K562 (cell line): ENCODE data around the gene UBL3. TPM values are rescaled to one million over a fixed set of nuclear protein-coding genes. Genes with fewer than 3 reads are reported as not detected.

Source experiments
- ATAC-seq: fragments of 200-7000 bp; cut with Tn5 transposase; 3 replicates; pipeline ENCODE4 v1.9.1; 2020; ENCODE audit warnings: moderate library complexity
- BruUV-seq: library from RNA; stranded (reverse); fragments of 400-500 nt; replicated peaks from 2 replicates; lab custom pipeline; 2021; lab: Mats Ljungman, UMichigan
- CTCF ChIA-PET: fragments of 300-600 bp; formaldehyde crosslinking; extraction: SDS; loops from one replicate; lab custom pipeline; 2021; ENCODE audit warnings: low intra/inter-chr PET ratio; lab: Yijun Ruan, JAX
- POLR2A ChIA-PET: fragments of 300-600, 350-650 bp; sonication (Branson Sonifier 250); formaldehyde crosslinking; extraction: SDS; loops from one replicate; lab custom pipeline; 2021; ENCODE audit warnings: antibody characterized with exemption, inconsistent platforms; lab: Yijun Ruan, JAX
- DNase-seq, 4 experiments: peaks; one replicate each; pipeline versions ENCODE4 v3.0.0 to v3.0.0-alpha.2; 2011 to 2018; ENCODE audit warnings: low spot score in 3 of 4, mixed read lengths in 3 of 4; ENCODE audit errors: extremely low read depth in 1 of 4
- FAIRE-seq: peaks from 2 replicates; lab custom pipeline; 2011; peaks lifted over from hg19 to GRCh38; lab: Jason Lieb, UNC
- H2AFZ ChIP-seq: 2 replicates; pipeline ENCODE4 v1.6.0; 2011; ENCODE audit warnings: low read depth, low read length, control low read depth, inconsistent platforms
- H3K27ac ChIP-seq: fragments of 200-600 bp; 3 replicates; pipeline ENCODE4 v1.8.0; 2011; ENCODE audit warnings: low read depth, mild to moderate bottlenecking, control low read depth, inconsistent platforms, low read length, moderate library complexity, mixed read lengths; ENCODE audit errors: extremely low read depth
- H3K27me3 ChIP-seq, 2 experiments: fragments of 300-600 bp in 1 of 2; 2 replicates in 1 of 2; 3 replicates in 1 of 2; pipeline versions ENCODE4 v1.6.0 to v1.8.0; 2011; ENCODE audit warnings: inconsistent platforms in 2 of 2, low read length in 2 of 2, mild to moderate bottlenecking in 1 of 2, mixed read lengths in 1 of 2, moderate library complexity in 1 of 2; ENCODE audit not compliant: control insufficient read depth in 2 of 2, insufficient read depth in 2 of 2
- H3K36me3 ChIP-seq: fragments of 300-600 bp; 3 replicates; pipeline ENCODE4 v1.8.0; 2011; ENCODE audit warnings: mild to moderate bottlenecking, low read length, inconsistent platforms; ENCODE audit not compliant: control insufficient read depth, insufficient read depth
- H3K4me1 ChIP-seq, 2 experiments: fragments of 200-600 bp in 1 of 2; replicated peaks in 1 of 2; 2 replicates in 1 of 2; 3 replicates in 1 of 2; pipeline versions ENCODE4 v1.5.1 to v1.8.0; 2011; ENCODE audit warnings: inconsistent platforms in 2 of 2, low read length in 2 of 2, mild to moderate bottlenecking in 1 of 2, mixed read lengths in 1 of 2, moderate library complexity in 1 of 2; ENCODE audit not compliant: control insufficient read depth in 2 of 2, insufficient read depth in 2 of 2
- H3K4me2 ChIP-seq: 2 replicates; pipeline ENCODE4 v1.6.1; 2011; ENCODE audit warnings: low read length, control low read depth, inconsistent platforms, mixed read lengths; ENCODE audit not compliant: insufficient read depth
- H3K4me3 ChIP-seq: fragments of 200-600 bp; sonication (generic), shearing (Covaris generic); 2 replicates; pipeline ENCODE4 v1.5.1; 2016; ENCODE audit warnings: control low read depth, inconsistent platforms
- H3K79me2 ChIP-seq: fragments of 200-600 bp; 3 replicates; pipeline ENCODE4 v1.8.0; 2011; ENCODE audit warnings: low read length, inconsistent platforms; ENCODE audit not compliant: control insufficient read depth, insufficient read depth
- H3K9ac ChIP-seq, 2 experiments: 2 replicates each; pipeline versions ENCODE4 v1.6.0 to v1.6.1; 2011; ENCODE audit warnings: low read depth in 2 of 2, low read length in 2 of 2, control low read depth in 1 of 2, inconsistent platforms in 1 of 2, mild to moderate bottlenecking in 1 of 2, mixed read lengths in 1 of 2; ENCODE audit not compliant: insufficient read depth in 1 of 2
- H3K9me1 ChIP-seq: one replicate; pipeline ENCODE4 v1.6.0; 2011; ENCODE audit warnings: inconsistent platforms, mild to moderate bottlenecking, low read length, moderate library complexity; ENCODE audit not compliant: control insufficient read depth, insufficient read depth
- H3K9me3 ChIP-seq: replicated peaks from 2 replicates; pipeline ENCODE4 v1.5.1; 2011; ENCODE audit warnings: low read depth, low read length, inconsistent platforms; ENCODE audit not compliant: control insufficient read depth, insufficient read depth
- H4K20me1 ChIP-seq: replicated peaks from 2 replicates; pipeline ENCODE4 v1.6.1; 2011; ENCODE audit warnings: low read length, inconsistent platforms, mixed read lengths; ENCODE audit not compliant: control insufficient read depth, insufficient read depth
- BDP1 ChIP-seq: IDR thresholded peaks from 3 replicates; pipeline ENCODE4 v1.6.1; 2011; ENCODE audit not compliant: insufficient read length, insufficient read depth
- CHCHD3 ChIP-seq: fragments of 250-450 bp; sonication (Bioruptor Pico); IDR thresholded peaks from 2 replicates; pipeline ENCODE4 v2.1.2; 2022; ENCODE audit warnings: mild to moderate bottlenecking
- KLF13 ChIP-seq: fragments of 450-650 bp; IDR thresholded peaks from 2 replicates; pipeline ENCODE4 v1.6.1; 2016; ENCODE audit warnings: missing genetic modification characterization, low read depth, mild to moderate bottlenecking, missing compliant biosample characterization, moderate library complexity, borderline replicate concordance
- MYBL2 ChIP-seq, 2 experiments: fragments of 450-650 bp in 1 of 2; sonication (generic) in 1 of 2; formaldehyde crosslinking in 1 of 2; IDR thresholded peaks; 2 replicates each; pipeline versions ENCODE4 v1.6.1 to v1.8.1; 2017 to 2022; ENCODE audit warnings: borderline replicate concordance in 1 of 2, inconsistent platforms in 1 of 2, low read depth in 1 of 2, mild to moderate bottlenecking in 1 of 2, missing genetic modification reagents in 1 of 2, moderate library complexity in 1 of 2
- RCOR1 ChIP-seq, 2 experiments: IDR thresholded peaks; 2 replicates each; pipeline ENCODE4 v1.6.1; 2012; ENCODE audit warnings: low read depth in 2 of 2, low read length in 2 of 2, borderline replicate concordance in 1 of 2, improper control_type of control experiment in 1 of 2
- TCF3 ChIP-seq: sonication (generic); formaldehyde crosslinking; IDR thresholded peaks from 2 replicates; pipeline ENCODE4 v1.4.0; 2020; ENCODE audit warnings: mild to moderate bottlenecking, missing genetic modification reagents
- ZNF124 ChIP-seq: sonication (generic); formaldehyde crosslinking; IDR thresholded peaks from 2 replicates; pipeline ENCODE4 v1.8.1; 2022; ENCODE audit warnings: missing genetic modification reagents
- ZNF695 ChIP-seq: fragments of 450-650 bp; formaldehyde crosslinking; IDR thresholded peaks from 2 replicates; pipeline ENCODE4 v1.4.0; 2020; ENCODE audit warnings: mild to moderate bottlenecking, moderate library complexity
- whole genome bisulfite sequencing: fragments of 100-300 bp; shearing (Covaris generic); methylation state at CpG from one replicate; pipeline ENCODE4 v1.1.6; 2016; ENCODE audit warnings: low coverage, mixed read lengths; ENCODE audit not compliant: insufficient coverage; ENCODE audit errors: missing lambda C conversion rate; 5-methylcytosine and 5-hydroxymethylcytosine counted together
- in situ Hi-C: fragments of 300-500 bp; cut with MboI; formaldehyde crosslinking; loops from 4 replicates; pipeline ENCODE4 v1.15.0; 2018; ENCODE audit warnings: inconsistent platforms, mixed read lengths
- intact Hi-C: fragments of 100-400 bp; cut with micrococcal nuclease; formaldehyde crosslinking; loops from 2 replicates; pipeline ENCODE4 v1.14.2; 2022
- polyA plus RNA-seq, 8 experiments: library from polyadenylated mRNA; depleted of rRNA in 4 of 8; stranded (reverse) in 5 of 8; unstranded in 3 of 8; fragments of >200 nt; fragmentation: Nextera tagmentation in 2 of 8; fragmentation: Illumina TruSeq in 1 of 8; extraction: Ambion mirVana in 2 of 8; extraction: Trizol in 1 of 8; gene quantifications; 2 replicates each; pipeline versions ENCODE4 v1.2.1 to v1.2.3, GENCODE V29; 2011 to 2014; ENCODE audit warnings: inconsistent platforms in 1 of 8, missing spikeins in 1 of 8
- total RNA-seq, 7 experiments: library from RNA; depleted of rRNA in 6 of 7; stranded (reverse); fragments of >200 nt in 6 of 7; fragmentation: Illumina TruSeq in 2 of 7; extraction: Trizol in 2 of 7; gene quantifications; 2 replicates each; pipeline versions ENCODE4 v1.2.1 to v1.2.3, GENCODE V29; 2011 to 2021; ENCODE audit warnings: low replicate concordance in 1 of 7

UBL3 gene
- total and polyA plus RNA-seq, 9 of the 15 experiments (the other 6 are each of a cell fraction or from before 2014, with no cell fraction given): 0.64 to 2.4 (median 1.8) TPM

GRCh38 chr13:29868581-29868980 is 18.2 kb upstream of the UBL3 start:
- Histone ChIP-seq H3K9me3 (no peaks in the 10 kb centered on the region), H3K4me1 (no peaks in the 10 kb centered on the region), H3K79me2 (no peaks in the 10 kb centered on the region), H3K4me2 (no peak overlapping the region), H4K20me1 (no peaks in the 10 kb centered on the region), H3K9ac (no peak overlapping the region), H3K4me3 (no peak overlapping the region), H3K27ac (no peak overlapping the region), H3K9me1 (no peaks in the 10 kb centered on the region), H2AFZ (no peak overlapping the region), H3K27me3 (peaks cover 4 to 13% of the 10 kb centered on the region in 2 experiments; a peak in 4 of 5 replicates), H3K36me3 (no peaks in the 10 kb centered on the region)
- 1% methylated on average over 7 of the region's 7 CpGs for WGBS
- FAIRE-seq (no peak), DNase-seq (no peak), ATAC-seq (no peak)
- in situ Hi-C loops (no loop called here), intact Hi-C loops (no loop called here)
- no peak for TF ChIP-seq KLF13 (tag)
- TF ChIP-seq TCF3 (CRISPR knock-in tag): no peak
- no peak for TF ChIP-seq ZNF124 (CRISPR knock-in tag)
- no peak for TF ChIP-seq CHCHD3 (CRISPR knock-in tag)
- TF ChIP-seq MYBL2 (IDR thresholded peaks at IDR 0.05; ENCODE audit: low read depth): no peak
- no peak for TF ChIP-seq MYBL2 (CRISPR knock-in tag; IDR thresholded peaks at IDR 0.05; ENCODE audit: borderline replicate concordance)
- no peak for TF ChIP-seq BDP1
- no peak for TF ChIP-seq ZNF695
- TF ChIP-seq RCOR1 (IDR thresholded peaks at IDR 0.05; ENCODE audit: borderline replicate concordance in 1 of 2, low read depth in 2 of 2, low read length in 2 of 2): no peak
- CTCF ChIA-PET: no interaction called here
- POLR2A ChIA-PET: interaction anchor here (0.6 kb wide), 1 partner anchor 42 kb away, joined by 5 read pairs; no protein-coding TSS in a partner anchor
- BruUV-seq: no TSS peak
